ENCODE results near the gene STARD13. TPM values are rescaled to one million over a fixed set of nuclear protein-coding genes. Genes with fewer than 3 reads are reported as not detected.

The STARD13 gene
- total RNA-seq, 2 experiments from 2014 or later = 0.48 to 0.99 TPM

- H3K4me1 Mint-ChIP-seq (ENCODE audit: low read depth) = peaks cover 12% of the 10 kb centered on the region
- no peaks in the 10 kb centered on the region for H3K9me3 Mint-ChIP-seq
- no peaks in the 10 kb centered on the region for H3K36me3 Mint-ChIP-seq
- no peak overlapping the region for H3K4me3 Mint-ChIP-seq
- ChIA-PET POLR2A (no interaction called here), CTCF (no interaction called here)
- H3K27me3 Mint-ChIP-seq = peaks cover 6% of the 10 kb centered on the region
- DNase-seq = no peak
- intact Hi-C loops (cut with micrococcal nuclease) = no loop called here
- H3K27ac Mint-ChIP-seq = no peak overlapping the region
Observed at GRCh38 chr13:33205804-33206221, 79.7 kb downstream of the STARD13 start.

GRCh38 chr13:33205224-33205623 lies 80.3 kb downstream of the STARD13 start:
- Mint-ChIP-seq H3K9me3 (no peaks in the 10 kb centered on the region), H3K36me3 (no peaks in the 10 kb centered on the region), H3K27me3 (peaks cover 6% of the 10 kb centered on the region), H3K4me1 (ENCODE audit: low read depth) (peaks cover 12% of the 10 kb centered on the region), H3K27ac (no peak overlapping the region), H3K4me3 (no peak overlapping the region)
- ChIA-PET CTCF (no interaction called here), POLR2A (no interaction called here)
- DNase-seq = no peak
- intact Hi-C loops (cut with micrococcal nuclease) = no loop called here

DNA sequence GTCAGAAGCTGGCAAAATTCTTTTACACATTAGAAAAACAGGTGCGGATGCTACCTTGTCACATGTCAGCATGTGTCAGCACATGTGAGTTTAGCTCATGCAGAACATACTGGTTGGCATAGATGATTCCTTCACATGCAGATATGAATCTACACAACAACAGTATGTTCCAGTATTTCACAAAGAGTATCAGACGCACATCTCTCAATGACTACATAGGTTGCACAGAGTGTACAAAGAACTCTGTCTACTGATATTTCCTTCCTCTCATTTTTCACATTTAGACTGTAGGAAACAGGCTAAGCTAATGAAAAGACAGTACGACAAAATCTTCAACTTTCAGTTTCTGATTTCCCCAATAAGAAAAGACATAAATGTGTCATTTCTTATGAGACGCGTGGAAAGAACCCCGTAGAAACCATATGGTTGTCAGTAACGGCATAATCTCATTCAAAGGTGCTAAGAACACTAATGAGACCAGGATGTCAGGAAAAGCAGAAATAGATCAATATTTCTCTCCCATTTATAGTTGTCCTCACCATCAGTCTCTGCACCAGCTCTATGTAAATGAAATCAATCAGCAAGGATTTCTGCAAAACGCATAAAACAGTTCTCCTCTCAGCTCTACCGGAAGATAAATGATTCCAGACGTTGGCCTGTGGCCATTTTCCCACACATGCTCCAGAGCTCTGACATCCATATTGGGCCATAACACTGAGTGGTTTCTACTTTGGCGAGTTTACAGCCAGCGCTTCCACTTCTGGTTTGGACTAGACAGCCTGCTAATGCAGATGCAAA lies 81.2 kb downstream of the STARD13 start:
- CTCF ChIA-PET = no interaction called here
- DNase-seq = no peak
- H3K27ac Mint-ChIP-seq = no peak overlapping the region
- H3K27me3 Mint-ChIP-seq = peaks cover 5% of the 10 kb centered on the region
- H3K9me3 Mint-ChIP-seq = no peaks in the 10 kb centered on the region
- POLR2A ChIA-PET = no interaction called here
- intact Hi-C loops (cut with micrococcal nuclease) = no loop called here
- no peak overlapping the region for H3K4me3 Mint-ChIP-seq
- peaks cover 12% of the 10 kb centered on the region for H3K4me1 Mint-ChIP-seq (ENCODE audit: low read depth)
- H3K36me3 Mint-ChIP-seq = no peaks in the 10 kb centered on the region

DNA sequence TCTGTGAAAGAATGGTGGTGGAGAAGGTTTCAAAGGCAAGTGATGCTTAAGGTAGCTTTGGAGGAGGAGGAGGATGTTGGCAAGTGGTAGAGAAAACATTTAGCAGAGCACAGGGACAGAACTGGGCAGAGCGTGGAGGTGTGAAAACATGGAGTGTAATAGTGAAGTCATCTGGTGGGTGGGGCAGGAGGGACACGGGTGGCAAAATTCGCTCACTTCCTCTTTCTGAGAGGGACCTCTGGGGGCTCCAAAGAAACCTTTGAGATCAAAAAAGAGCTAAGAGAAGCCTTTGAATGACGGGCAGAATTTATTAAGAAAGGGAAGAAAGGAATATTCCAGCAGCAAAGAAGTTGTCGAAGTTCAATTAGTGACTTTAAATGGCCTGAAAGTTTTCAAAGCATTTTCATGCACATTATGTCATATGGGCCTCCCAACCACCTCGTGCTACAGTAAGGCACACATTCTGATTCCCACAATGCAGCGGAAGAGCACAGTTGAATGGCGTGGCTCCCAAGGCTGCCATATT lies 82.8 kb downstream of the STARD13 start:
- ChIA-PET CTCF (no interaction called here), POLR2A (no interaction called here)
- DNase-seq = no peak
- Mint-ChIP-seq H3K9me3 (no peaks in the 10 kb centered on the region), H3K4me1 (ENCODE audit: low read depth) (peaks cover 12% of the 10 kb centered on the region), H3K27ac (no peak overlapping the region), H3K27me3 (peaks cover 2% of the 10 kb centered on the region), H3K4me3 (no peak overlapping the region), H3K36me3 (no peaks in the 10 kb centered on the region)
- intact Hi-C loops (cut with micrococcal nuclease) = no loop called here

- POLR2A ChIA-PET = no interaction called here
- CTCF ChIA-PET = no interaction called here
- Mint-ChIP-seq H3K36me3 (no peaks in the 10 kb centered on the region), H3K27ac (no peak overlapping the region), H3K27me3 (peaks cover 5% of the 10 kb centered on the region), H3K4me3 (no peak overlapping the region), H3K9me3 (no peaks in the 10 kb centered on the region), H3K4me1 (ENCODE audit: low read depth) (peaks cover 12% of the 10 kb centered on the region)
- intact Hi-C loops (cut with micrococcal nuclease) = no loop called here
- DNase-seq = no peak
Observed at GRCh38 chr13:33201659-33202058, 83.9 kb downstream of the STARD13 start.

- intact Hi-C loops (cut with micrococcal nuclease) = no loop called here
- no peak for DNase-seq
- no peak overlapping the region for H3K4me3 Mint-ChIP-seq
- no peaks in the 10 kb centered on the region for H3K36me3 Mint-ChIP-seq
- ChIA-PET POLR2A (no interaction called here), CTCF (no interaction called here)
- H3K27me3 Mint-ChIP-seq = peaks cover 7% of the 10 kb centered on the region
- H3K27ac Mint-ChIP-seq = no peak overlapping the region
- H3K4me1 Mint-ChIP-seq (ENCODE audit: low read depth) = peaks cover 6% of the 10 kb centered on the region
- H3K9me3 Mint-ChIP-seq = no peaks in the 10 kb centered on the region
Observed at GRCh38 chr13:33199289-33199850, 86.2 kb downstream of the STARD13 start.

- CTCF ChIA-PET = no interaction called here
Observed at GRCh38 chr13:33197541-33197971, 88.0 kb downstream of the STARD13 start.

DNA sequence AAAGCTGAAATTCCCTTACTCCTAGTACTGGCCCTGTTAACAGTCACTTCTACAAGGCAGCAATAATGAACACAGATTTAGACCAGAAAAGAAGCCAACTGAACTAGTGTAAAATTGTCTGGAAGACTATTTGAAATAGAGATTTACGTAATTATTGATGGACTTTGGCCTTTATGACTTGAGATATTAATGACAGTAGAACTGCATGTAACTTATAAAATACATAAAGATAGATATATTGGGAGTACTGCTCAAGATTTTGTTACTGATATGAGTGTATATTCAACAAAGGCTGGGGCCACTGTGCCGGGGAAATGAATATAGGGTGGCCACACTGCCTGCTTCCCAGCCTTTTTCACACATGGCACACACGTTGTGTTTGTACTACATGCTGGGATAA lies 88.8 kb downstream of the STARD13 start:
- no peak for DNase-seq
- no peak overlapping the region for H3K4me3 Mint-ChIP-seq
- ChIA-PET CTCF (no interaction called here), POLR2A (no interaction called here)
- intact Hi-C loops (cut with micrococcal nuclease) = no loop called here
- no peak overlapping the region for H3K27ac Mint-ChIP-seq
- peaks cover 5% of the 10 kb centered on the region for H3K27me3 Mint-ChIP-seq
- H3K9me3 Mint-ChIP-seq = no peaks in the 10 kb centered on the region
- no peaks in the 10 kb centered on the region for H3K36me3 Mint-ChIP-seq
- H3K4me1 Mint-ChIP-seq (ENCODE audit: low read depth) = peaks cover 5% of the 10 kb centered on the region

More at GRCh38 chr13:33197541-33197971, 88.0 kb downstream of the STARD13 start:
- Mint-ChIP-seq H3K4me1 (ENCODE audit: low read depth) (peaks cover 5% of the 10 kb centered on the region), H3K36me3 (no peaks in the 10 kb centered on the region), H3K4me3 (no peak overlapping the region), H3K27me3 (peaks cover 7% of the 10 kb centered on the region), H3K27ac (no peak overlapping the region), H3K9me3 (no peaks in the 10 kb centered on the region)
- intact Hi-C loops (cut with micrococcal nuclease) = no loop called here
- POLR2A ChIA-PET = no interaction called here
- DNase-seq = no peak

GRCh38 chr13:33195693-33196464 lies 89.7 kb downstream of the STARD13 start:
- ChIA-PET CTCF (no interaction called here), POLR2A (no interaction called here)
- no peak for DNase-seq
- Mint-ChIP-seq H3K36me3 (no peaks in the 10 kb centered on the region), H3K9me3 (no peaks in the 10 kb centered on the region), H3K27ac (no peak overlapping the region), H3K27me3 (peaks cover 8% of the 10 kb centered on the region), H3K4me3 (no peak overlapping the region), H3K4me1 (ENCODE audit: low read depth) (peaks cover 5% of the 10 kb centered on the region)
- intact Hi-C loops (cut with micrococcal nuclease) = no loop called here

DNA sequence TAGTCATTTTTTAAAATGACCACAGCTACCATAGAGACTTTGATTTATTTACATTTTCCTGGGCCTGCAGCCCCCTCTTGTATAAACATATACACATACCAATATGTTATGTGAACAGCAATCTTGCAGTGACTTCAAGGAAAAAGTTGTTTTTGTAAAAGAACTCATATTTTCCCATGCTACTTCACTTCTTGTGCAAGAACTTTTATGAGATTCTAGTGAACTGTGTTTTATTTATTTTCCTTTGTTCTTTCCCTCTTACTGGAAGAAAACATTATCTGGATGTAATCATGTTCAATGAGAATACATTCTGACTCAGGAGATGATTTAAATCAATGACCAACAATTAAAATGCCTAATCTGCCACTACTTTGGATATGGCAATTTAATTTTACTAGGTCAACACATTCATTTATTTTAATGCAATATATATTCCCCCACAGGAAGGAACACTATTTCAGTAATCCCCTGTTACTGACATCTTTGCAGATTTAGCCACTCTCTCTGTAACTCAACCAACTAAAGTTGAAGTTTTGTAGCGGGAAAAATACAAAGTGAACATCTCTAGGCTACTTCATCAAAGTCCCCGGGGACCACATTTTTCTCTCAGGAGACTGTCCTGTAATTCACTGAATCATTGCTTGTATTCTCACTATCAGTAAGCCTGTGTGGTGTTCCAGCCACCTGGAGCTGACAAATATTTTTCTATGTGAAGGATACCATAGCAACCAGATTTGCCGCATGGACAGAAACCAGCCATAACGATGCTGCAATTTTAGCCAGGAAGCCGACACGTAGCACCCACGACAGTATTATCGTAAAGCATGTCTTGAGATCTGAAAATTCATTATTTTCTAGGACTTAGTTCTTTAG lies 90.5 kb downstream of the STARD13 start:
- no peak for DNase-seq
- H3K4me1 Mint-ChIP-seq (ENCODE audit: low read depth) = peaks cover 5% of the 10 kb centered on the region
- no peaks in the 10 kb centered on the region for H3K36me3 Mint-ChIP-seq
- intact Hi-C loops (cut with micrococcal nuclease) = no loop called here
- POLR2A ChIA-PET = no interaction called here
- H3K9me3 Mint-ChIP-seq = no peaks in the 10 kb centered on the region
- H3K4me3 Mint-ChIP-seq = no peak overlapping the region
- peaks cover 8% of the 10 kb centered on the region for H3K27me3 Mint-ChIP-seq
- CTCF ChIA-PET = no interaction called here
- no peak overlapping the region for H3K27ac Mint-ChIP-seq

DNA sequence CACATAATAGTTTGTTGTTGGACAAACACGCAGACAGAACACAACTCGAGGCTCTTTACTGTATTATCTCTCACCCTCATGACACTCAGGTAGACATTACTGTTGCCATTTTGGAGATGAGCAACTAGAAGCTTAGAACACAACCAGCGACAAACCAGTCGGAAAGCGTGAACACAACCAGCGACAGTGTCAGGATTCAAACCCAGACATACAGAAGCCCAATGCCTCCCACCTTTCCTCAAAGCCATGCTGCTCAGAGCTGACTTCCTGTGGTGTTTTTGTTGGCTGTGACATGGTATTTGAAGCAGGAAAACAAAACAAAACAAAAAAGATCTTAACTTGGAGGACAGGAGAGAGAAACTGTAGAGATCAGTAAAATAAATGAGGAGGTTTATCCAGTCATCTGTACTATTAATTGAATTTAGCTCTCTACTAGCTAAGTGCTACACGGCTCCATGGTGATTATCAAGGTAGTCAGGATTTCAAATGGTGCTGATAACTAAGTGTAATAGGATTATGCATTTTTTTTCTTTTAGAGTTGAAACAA lies 92.1 kb downstream of the STARD13 start:
- no peak overlapping the region for H3K4me3 Mint-ChIP-seq
- no peaks in the 10 kb centered on the region for H3K36me3 Mint-ChIP-seq
- H3K27ac Mint-ChIP-seq = no peak overlapping the region
- no peak for DNase-seq
- ChIA-PET POLR2A (no interaction called here), CTCF (interaction anchor here (1.1 kb wide), 1 partner anchor 30 kb away, joined by 4 read pairs; no protein-coding TSS in a partner anchor)
- H3K27me3 Mint-ChIP-seq = peaks cover 8% of the 10 kb centered on the region
- H3K9me3 Mint-ChIP-seq = no peaks in the 10 kb centered on the region
- peaks cover 7% of the 10 kb centered on the region for H3K4me1 Mint-ChIP-seq (ENCODE audit: low read depth)
- intact Hi-C loops (cut with micrococcal nuclease) = no loop called here
